SK-N-MC (cell line): ENCODE results near the gene RNASE1.

Experiments used
- DNase-seq: peaks from one replicate; pipeline ENCODE4 v3.0.0-alpha.2; 2011; ENCODE audit warnings: low read depth, low spot score
- H3K27ac ChIP-seq: fragments of 200-600 bp; sonication (generic); 2 replicates; pipeline ENCODE4 v1.5.1; 2016; ENCODE audit warnings: mixed run types
- H3K36me3 ChIP-seq: fragments of 200-600 bp; sonication (generic); 2 replicates; pipeline ENCODE4 v1.6.1; 2017; ENCODE audit warnings: antibody characterized with exemption, low read length, mixed read lengths; ENCODE audit not compliant: insufficient read depth
- H3K4me3 ChIP-seq: fragments of 200-600 bp; sonication (generic); 2 replicates; pipeline ENCODE4 v1.5.1; 2016
- H3K9ac ChIP-seq: fragments of 200-600 bp; sonication (generic); 2 replicates; pipeline ENCODE4 v1.8.0; 2017; ENCODE audit warnings: mixed run types, mixed read lengths; ENCODE audit not compliant: insufficient read length
- H3K9me3 ChIP-seq: fragments of 200-600 bp; sonication (generic); 2 replicates; pipeline ENCODE4 v1.6.1; 2017; ENCODE audit warnings: low read depth, mild to moderate bottlenecking, antibody characterized with exemption, low read length, moderate library complexity, mixed read lengths
- EZH2 ChIP-seq: fragments of 200-600 bp; sonication (generic); IDR thresholded peaks from one replicate; pipeline ENCODE4 v1.6.1; 2017; ENCODE audit warnings: antibody characterized with exemption
- FOXP2 ChIP-seq: optimal IDR thresholded peaks from 2 replicates; pipeline ENCODE3; 2011; ENCODE audit warnings: mild to moderate bottlenecking, moderate library complexity; ENCODE audit not compliant: insufficient read depth; ENCODE audit errors: extremely low read length, control extremely low read depth
- POLR2AphosphoS5 ChIP-seq: IDR thresholded peaks from 2 replicates; pipeline ENCODE4 v1.6.1; 2012; ENCODE audit warnings: mild to moderate bottlenecking, low read depth, low read length, borderline replicate concordance

RNASE1 gene

DNA sequence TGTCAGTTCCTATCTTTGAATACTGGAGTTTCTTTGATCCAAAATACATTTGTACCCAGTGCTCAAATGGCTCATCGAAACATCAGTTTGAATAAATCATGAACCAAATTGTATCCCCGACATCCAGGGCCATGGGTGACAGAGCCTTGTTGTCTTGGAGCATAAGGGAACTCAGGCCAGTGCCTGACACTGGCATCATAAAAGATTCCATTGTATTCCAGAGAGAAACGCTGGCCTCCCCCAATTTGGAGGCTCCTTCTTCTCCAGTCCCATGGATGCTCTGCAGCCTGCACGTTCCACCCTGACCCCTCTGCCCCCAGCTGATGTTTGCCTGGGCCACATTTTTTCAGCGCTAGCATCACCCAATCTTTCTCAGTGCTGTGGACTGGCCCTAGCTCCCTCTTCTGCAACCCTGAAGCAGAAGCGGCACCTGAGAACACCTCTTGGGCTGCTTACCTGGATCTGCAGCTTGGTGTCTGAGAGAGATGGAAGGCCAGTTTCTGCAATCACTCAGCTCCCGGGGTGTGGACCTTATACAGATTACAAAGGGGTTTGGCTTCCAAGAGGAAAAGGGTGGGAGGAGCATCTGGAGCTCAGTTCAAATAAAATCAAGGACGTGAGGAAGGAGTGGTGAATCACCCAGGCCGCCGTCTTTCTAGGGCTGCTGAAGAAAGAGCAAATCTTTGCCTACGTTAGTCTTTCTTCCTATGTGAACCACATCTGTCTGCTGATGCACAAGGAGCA, at the start of gene RNASE1:
RNASE1 (minus strand) TSS at position 504 of the 744 bp plus-strand sequence. CDS start 776 bp downstream, outside the sequence.
- Histone ChIP-seq H3K9me3 (no peaks in the 10 kb centered on the region), H3K27ac (no peak within 1 kb of the TSS), H3K4me3 (no peak within 1 kb of the TSS), H3K36me3 (no peaks in the 10 kb centered on the region), H3K9ac (no peak within 1 kb of the TSS)
- DNase-seq, result no peak
- no peak for TF ChIP-seq EZH2
- TF ChIP-seq POLR2AphosphoS5, result no peak
- no peak for TF ChIP-seq FOXP2

GRCh38 chr14:20848955-20849570, 46.4 kb upstream of the RNASE1 start:
- TF ChIP-seq POLR2AphosphoS5, result no peak
- TF ChIP-seq EZH2, result no peak
- no peak for TF ChIP-seq FOXP2
- Histone ChIP-seq H3K4me3 (no peak overlapping the region), H3K9me3 (no peaks in the 10 kb centered on the region), H3K27ac (no peak overlapping the region), H3K36me3 (no peaks in the 10 kb centered on the region), H3K9ac (no peak overlapping the region)
- no peak for DNase-seq

GRCh38 chr14:20848316-20848954, 45.8 kb upstream of the RNASE1 start:
- Histone ChIP-seq H3K27ac (no peak overlapping the region), H3K9me3 (no peaks in the 10 kb centered on the region), H3K4me3 (no peak overlapping the region), H3K36me3 (no peaks in the 10 kb centered on the region), H3K9ac (no peak overlapping the region)
- TF ChIP-seq EZH2, result no peak
- TF ChIP-seq FOXP2, result no peak
- no peak for TF ChIP-seq POLR2AphosphoS5
- DNase-seq, result no peak

- Histone ChIP-seq H3K9me3 (no peaks in the 10 kb centered on the region), H3K4me3 (no peak overlapping the region), H3K9ac (no peak overlapping the region), H3K36me3 (no peaks in the 10 kb centered on the region), H3K27ac (no peak overlapping the region)
- DNase-seq, result no peak
- TF ChIP-seq POLR2AphosphoS5, result no peak
- TF ChIP-seq FOXP2, result no peak
- TF ChIP-seq EZH2, result no peak
Observed at GRCh38 chr14:20846560-20846959, 43.9 kb upstream of the RNASE1 start.

GRCh38 chr14:20841096-20841495, 38.5 kb upstream of the RNASE1 start:
- no peaks in the 10 kb centered on the region for H3K9me3 ChIP-seq
- H3K27ac ChIP-seq, result no peak overlapping the region
- TF ChIP-seq FOXP2 (no peak), EZH2 (no peak), POLR2AphosphoS5 (no peak)
- H3K9ac ChIP-seq, result no peak overlapping the region
- no peak for DNase-seq
- H3K4me3 ChIP-seq, result no peak overlapping the region
- H3K36me3 ChIP-seq, result no peaks in the 10 kb centered on the region

- DNase-seq, result no peak
- H3K27ac ChIP-seq, result no peak overlapping the region
- no peak for TF ChIP-seq POLR2AphosphoS5
- no peaks in the 10 kb centered on the region for H3K9me3 ChIP-seq
- no peak overlapping the region for H3K9ac ChIP-seq
- no peak overlapping the region for H3K4me3 ChIP-seq
- no peaks in the 10 kb centered on the region for H3K36me3 ChIP-seq
Observed at GRCh38 chr14:20837831-20838230, 35.2 kb upstream of the RNASE1 start.

DNA sequence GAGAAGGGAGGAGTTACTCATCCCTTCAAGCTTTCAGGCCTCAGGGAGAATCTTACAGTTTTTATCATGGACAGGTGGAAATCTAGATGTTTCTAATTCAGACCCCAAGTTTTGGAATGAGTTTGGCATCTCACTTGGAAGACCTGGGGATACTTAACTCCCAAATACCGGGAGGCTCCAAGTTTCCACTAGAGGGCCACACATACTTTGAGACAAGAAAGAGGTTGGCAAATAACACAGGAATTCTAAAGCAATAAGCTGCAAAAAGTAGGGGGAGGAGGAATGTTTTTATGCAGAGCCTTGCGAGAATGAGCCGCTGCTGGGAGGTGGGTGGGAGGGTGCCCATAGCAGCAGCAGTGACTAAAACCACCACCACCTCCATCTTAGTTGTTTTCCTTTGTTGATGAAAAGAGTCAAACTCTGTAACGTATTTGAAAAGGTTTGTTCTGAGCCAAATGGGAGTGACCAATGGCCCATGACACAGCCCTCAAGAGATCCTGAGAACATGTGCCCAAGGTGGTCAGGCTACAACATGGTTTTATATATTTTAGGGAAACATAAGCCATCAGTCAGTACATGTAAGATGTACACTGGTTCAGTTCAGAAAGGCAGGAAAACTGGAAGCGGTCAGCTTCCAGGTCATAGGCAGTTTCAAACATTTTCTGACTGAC, 34.2 kb upstream of the RNASE1 start:
- no peak for DNase-seq
- no peak overlapping the region for H3K9ac ChIP-seq

DNA sequence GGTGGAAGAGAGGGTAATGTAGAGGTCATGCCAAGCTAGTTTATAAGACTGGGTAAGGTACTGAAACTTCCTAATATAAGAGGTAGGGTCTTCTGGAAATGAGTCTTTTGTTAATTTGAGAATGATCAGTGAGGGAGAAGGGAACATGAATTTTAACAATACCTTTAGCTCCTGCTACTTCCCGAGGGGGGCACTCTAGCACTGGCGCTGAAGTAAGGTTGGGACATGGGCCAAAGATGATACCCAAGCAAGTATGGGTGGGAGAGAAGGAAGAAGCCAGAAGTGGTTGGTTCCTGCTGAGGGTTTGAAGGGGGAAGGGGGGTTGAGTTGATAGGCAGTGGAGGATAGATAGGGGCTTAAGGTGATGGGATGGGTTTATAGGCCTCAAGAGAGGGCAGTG, 32.3 kb upstream of the RNASE1 start:
- no peak for TF ChIP-seq EZH2
- TF ChIP-seq FOXP2, result no peak
- no peak for TF ChIP-seq POLR2AphosphoS5
- Histone ChIP-seq H3K27ac (no peak overlapping the region), H3K36me3 (no peaks in the 10 kb centered on the region), H3K4me3 (no peak overlapping the region), H3K9me3 (no peaks in the 10 kb centered on the region), H3K9ac (no peak overlapping the region)
- no peak for DNase-seq

More for the DNA sequence above, 34.2 kb upstream of the RNASE1 start:
- TF ChIP-seq POLR2AphosphoS5, result no peak
- TF ChIP-seq FOXP2, result no peak
- no peak for TF ChIP-seq EZH2
- H3K36me3 ChIP-seq, result no peaks in the 10 kb centered on the region
- H3K9me3 ChIP-seq, result no peaks in the 10 kb centered on the region
- no peak overlapping the region for H3K4me3 ChIP-seq
- no peak overlapping the region for H3K27ac ChIP-seq
